Hepatocyte (in vitro differentiated cells): Measurements from ENCODE around the gene SLC29A2. TPM values are rescaled to one million over a fixed set of nuclear protein-coding genes. Genes with fewer than 3 reads are reported as not detected.

Experiments used
- DNase-seq: peaks from one replicate; pipeline ENCODE4 v3.0.0-alpha.2; 2016; ENCODE audit warnings: low spot score
- H2AFZ ChIP-seq: fragments of 200-600 bp; sonication (generic); 2 replicates; pipeline ENCODE4 v1.6.0; 2016; ENCODE audit warnings: antibody characterized with exemption, mild to moderate bottlenecking
- H3K27ac ChIP-seq: fragments of 200-600 bp; sonication (generic); 2 replicates; pipeline ENCODE4 v1.5.1; 2016; ENCODE audit warnings: mild to moderate bottlenecking
- H3K27me3 ChIP-seq: fragments of 200-600 bp; sonication (generic); 2 replicates; pipeline ENCODE4 v1.6.1; 2016
- H3K36me3 ChIP-seq: fragments of 200-600 bp; sonication (generic); replicated peaks from 2 replicates; pipeline ENCODE4 v1.5.1; 2016; ENCODE audit warnings: low read depth; ENCODE audit not compliant: insufficient read depth
- H3K4me1 ChIP-seq: fragments of 200-600 bp; sonication (generic); 2 replicates; pipeline ENCODE4 v1.5.1; 2016; ENCODE audit warnings: mild to moderate bottlenecking, moderate library complexity; ENCODE audit not compliant: insufficient read depth
- H3K4me2 ChIP-seq: fragments of 200-600 bp; sonication (generic); 2 replicates; pipeline ENCODE4 v1.6.0; 2016
- H3K4me3 ChIP-seq: fragments of 200-600 bp; sonication (generic); 2 replicates; pipeline ENCODE4 v1.5.1; 2016; ENCODE audit warnings: mild to moderate bottlenecking
- H3K79me2 ChIP-seq: fragments of 200-600 bp; sonication (generic); 2 replicates; pipeline ENCODE4 v1.6.0; 2017; ENCODE audit warnings: mild to moderate bottlenecking
- H3K9me2 ChIP-seq: fragments of 200-600 bp; sonication (generic); replicated peaks from 2 replicates; pipeline ENCODE4 v1.6.0; 2017; ENCODE audit warnings: mild to moderate bottlenecking; ENCODE audit not compliant: insufficient read depth
- H3K9me3 ChIP-seq: fragments of 200-600 bp; sonication (generic); 2 replicates; pipeline ENCODE4 v1.5.1; 2016; ENCODE audit warnings: low read depth, mild to moderate bottlenecking
- H4K20me1 ChIP-seq: fragments of 200-600 bp; sonication (generic); 2 replicates; pipeline ENCODE4 v1.6.0; 2016; ENCODE audit warnings: mild to moderate bottlenecking; ENCODE audit not compliant: insufficient read depth, poor library complexity, severe bottlenecking
- EZH2 ChIP-seq: fragments of 200-600 bp; sonication (generic); IDR thresholded peaks from 2 replicates; pipeline ENCODE4 v1.6.1; 2016; ENCODE audit warnings: antibody characterized with exemption, mild to moderate bottlenecking, borderline replicate concordance
- EZH2phosphoT487 ChIP-seq: fragments of 200-600 bp; sonication (generic); IDR thresholded peaks from one replicate; pipeline ENCODE4 v1.6.1; 2018; ENCODE audit warnings: antibody characterized with exemption, mild to moderate bottlenecking, low read depth, moderate library complexity; ENCODE audit not compliant: unreplicated experiment, severe bottlenecking
- WGBS: methylation state at CpG from one replicate; pipeline ENCODE4 v1.1.6; 2016; ENCODE audit warnings: low lambda C conversion rate; ENCODE audit errors: missing lambda C conversion rate; 5-methylcytosine and 5-hydroxymethylcytosine counted together
- polyA plus RNA-seq: library from polyadenylated mRNA; unstranded; fragments of >200 nt; fragmentation: Nextera tagmentation; extraction: Ambion mirVana; gene quantifications from 2 replicates; pipeline ENCODE4 v1.2.1, GENCODE V29; 2016
- total RNA-seq: library from RNA; depleted of rRNA; stranded (reverse); fragments of >200 nt; gene quantifications from 2 replicates; pipeline ENCODE4 v1.2.3, GENCODE V29; 2014
- TF ChIP-seq, protein P1 (sequence below): fragments of 200-600 bp; sonication (generic); IDR thresholded peaks from 2 replicates; pipeline ENCODE4 v1.5.1; 2016; ENCODE audit warnings: antibody characterized with exemption, mild to moderate bottlenecking; ENCODE audit not compliant: poor library complexity

The SLC29A2 gene
- total and polyA plus RNA-seq, 2 experiments from 2014 or later = 11.3 to 20.2 TPM

GRCh38 chr11:66315921-66316811 lies 55.4 kb downstream of the SLC29A2 start:
- Histone ChIP-seq H3K4me2 (peak overlapping the region; percentile 77), H3K4me1 (peaks cover 23% of the 10 kb centered on the region), H2AFZ (no peak overlapping the region), H3K27ac (peak overlapping the region; percentile 97), H3K9me2 (no peaks in the 10 kb centered on the region), H3K9me3 (no peaks in the 10 kb centered on the region), H3K36me3 (no peaks in the 10 kb centered on the region), H4K20me1 (no peaks in the 10 kb centered on the region), H3K79me2 (peaks cover 29% of the 10 kb centered on the region), H3K27me3 (no peaks in the 10 kb centered on the region), H3K4me3 (peak overlapping the region; percentile 19)
- DNase-seq = no peak
- TF ChIP-seq, protein P1, sequence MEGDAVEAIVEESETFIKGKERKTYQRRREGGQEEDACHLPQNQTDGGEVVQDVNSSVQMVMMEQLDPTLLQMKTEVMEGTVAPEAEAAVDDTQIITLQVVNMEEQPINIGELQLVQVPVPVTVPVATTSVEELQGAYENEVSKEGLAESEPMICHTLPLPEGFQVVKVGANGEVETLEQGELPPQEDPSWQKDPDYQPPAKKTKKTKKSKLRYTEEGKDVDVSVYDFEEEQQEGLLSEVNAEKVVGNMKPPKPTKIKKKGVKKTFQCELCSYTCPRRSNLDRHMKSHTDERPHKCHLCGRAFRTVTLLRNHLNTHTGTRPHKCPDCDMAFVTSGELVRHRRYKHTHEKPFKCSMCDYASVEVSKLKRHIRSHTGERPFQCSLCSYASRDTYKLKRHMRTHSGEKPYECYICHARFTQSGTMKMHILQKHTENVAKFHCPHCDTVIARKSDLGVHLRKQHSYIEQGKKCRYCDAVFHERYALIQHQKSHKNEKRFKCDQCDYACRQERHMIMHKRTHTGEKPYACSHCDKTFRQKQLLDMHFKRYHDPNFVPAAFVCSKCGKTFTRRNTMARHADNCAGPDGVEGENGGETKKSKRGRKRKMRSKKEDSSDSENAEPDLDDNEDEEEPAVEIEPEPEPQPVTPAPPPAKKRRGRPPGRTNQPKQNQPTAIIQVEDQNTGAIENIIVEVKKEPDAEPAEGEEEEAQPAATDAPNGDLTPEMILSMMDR = no peak
- TF ChIP-seq EZH2 = no peak
- TF ChIP-seq EZH2phosphoT487 = no peak
- 83% methylated on average over 50 of the region's 52 CpGs for WGBS

GRCh38 chr11:66315498-66315885 lies 56.1 kb downstream of the SLC29A2 start:
- TF ChIP-seq EZH2 (no peak), EZH2phosphoT487 (no peak)
- TF ChIP-seq, protein P1 = no peak
- DNase-seq = no peak
- H3K27me3 ChIP-seq = no peaks in the 10 kb centered on the region
- H3K4me2 ChIP-seq = peak overlapping the region; percentile 77
- H3K9me2 ChIP-seq = no peaks in the 10 kb centered on the region
- no peak overlapping the region for H2AFZ ChIP-seq
- H3K4me1 ChIP-seq = peaks cover 23% of the 10 kb centered on the region
- H4K20me1 ChIP-seq = no peaks in the 10 kb centered on the region
- no peaks in the 10 kb centered on the region for H3K9me3 ChIP-seq
- H3K36me3 ChIP-seq = no peaks in the 10 kb centered on the region
- peaks cover 29% of the 10 kb centered on the region for H3K79me2 ChIP-seq
- WGBS = 90% methylated on average over 10 of the region's 14 CpGs
- H3K27ac ChIP-seq = peak overlapping the region; percentile 97
- H3K4me3 ChIP-seq = peak overlapping the region; percentile 23

GRCh38 chr11:66314561-66315497 lies 56.7 kb downstream of the SLC29A2 start:
- WGBS = 88% methylated on average over 17 of the region's 17 CpGs
- peak overlapping the region; percentile 97 for H3K27ac ChIP-seq
- DNase-seq = no peak

More at GRCh38 chr11:66314561-66315497, 56.7 kb downstream of the SLC29A2 start:
- TF ChIP-seq, protein P1 = no peak
- TF ChIP-seq EZH2 (no peak), EZH2phosphoT487 (no peak)
- no peaks in the 10 kb centered on the region for H3K9me2 ChIP-seq
- H3K4me2 ChIP-seq = peak overlapping the region; percentile 77
- H3K79me2 ChIP-seq = peaks cover 29% of the 10 kb centered on the region
- H3K4me1 ChIP-seq = peaks cover 23% of the 10 kb centered on the region
- no peaks in the 10 kb centered on the region for H3K27me3 ChIP-seq
- H3K4me3 ChIP-seq = peak overlapping the region; percentile 27
- no peak overlapping the region for H2AFZ ChIP-seq
- no peaks in the 10 kb centered on the region for H4K20me1 ChIP-seq
- no peaks in the 10 kb centered on the region for H3K36me3 ChIP-seq
- H3K9me3 ChIP-seq = no peaks in the 10 kb centered on the region
